ENCODE measurements around the gene FAM156A.
"Not testable (repeated sequence)": the region's sequence is repeated elsewhere in the genome, so short reads cannot be mapped to it uniquely, and the experiment has no call there.

- not testable (repeated sequence) for TF ChIP-seq PATZ1 (CRISPR knock-in tag; IDR thresholded peaks at IDR 0.05; ENCODE audit: borderline replicate concordance); TCF4 (CRISPR knock-in tag; IDR thresholded peaks at IDR 0.05; ENCODE audit: borderline replicate concordance); RARB (CRISPR knock-in tag; IDR thresholded peaks at IDR 0.05)
- TF ChIP-seq, protein P1, sequence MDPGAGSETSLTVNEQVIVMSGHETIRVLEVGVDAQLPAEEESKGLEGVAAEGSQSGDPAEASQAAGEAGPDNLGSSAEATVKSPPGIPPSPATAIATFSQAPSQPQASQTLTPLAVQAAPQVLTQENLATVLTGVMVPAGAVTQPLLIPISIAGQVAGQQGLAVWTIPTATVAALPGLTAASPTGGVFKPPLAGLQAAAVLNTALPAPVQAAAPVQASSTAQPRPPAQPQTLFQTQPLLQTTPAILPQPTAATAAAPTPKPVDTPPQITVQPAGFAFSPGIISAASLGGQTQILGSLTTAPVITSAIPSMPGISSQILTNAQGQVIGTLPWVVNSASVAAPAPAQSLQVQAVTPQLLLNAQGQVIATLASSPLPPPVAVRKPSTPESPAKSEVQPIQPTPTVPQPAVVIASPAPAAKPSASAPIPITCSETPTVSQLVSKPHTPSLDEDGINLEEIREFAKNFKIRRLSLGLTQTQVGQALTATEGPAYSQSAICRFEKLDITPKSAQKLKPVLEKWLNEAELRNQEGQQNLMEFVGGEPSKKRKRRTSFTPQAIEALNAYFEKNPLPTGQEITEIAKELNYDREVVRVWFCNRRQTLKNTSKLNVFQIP (CRISPR knock-in tag; IDR thresholded peaks at IDR 0.05; ENCODE audit: borderline replicate concordance, low read depth) = not testable (repeated sequence)
Measured at GRCh38 chrX:52905531-52905930, 52.8 kb downstream of the FAM156A start.

Measured in SK-N-SH treated with all-trans-retinoic acid at 6 μM for 48 hours (cell line).